A673 (cell line): ENCODE measurements around the gene LRP6. TPM values are rescaled to one million over a fixed set of nuclear protein-coding genes. Genes with fewer than 3 reads are reported as not detected.

Source experiments
- BruUV-seq: library from RNA; stranded (reverse); fragments of 400-500 nt; replicated peaks from 2 replicates; lab custom pipeline; 2021; lab: Mats Ljungman, UMichigan
- CTCF ChIA-PET: fragments of 300-600 bp; sonication (Branson Sonifier 250); formaldehyde crosslinking; loops from one replicate; lab custom pipeline; 2022; ENCODE audit warnings: antibody characterized with exemption; lab: Charles Lee
- POLR2A ChIA-PET: fragments of 300-600 bp; sonication (Branson Sonifier 250); formaldehyde crosslinking; loops from one replicate; lab custom pipeline; 2022; ENCODE audit warnings: antibody characterized with exemption; ENCODE audit not compliant: low non-redundant PET; lab: Charles Lee
- DNase-seq: peaks from one replicate; pipeline ENCODE4 v3.0.0-alpha.2; 2015; ENCODE audit warnings: low spot score
- H3K27ac ChIP-seq: fragments of 200-600 bp; sonication (generic); 2 replicates; pipeline ENCODE4 v1.5.1; 2016; ENCODE audit warnings: mixed run types, low read depth, mild to moderate bottlenecking, mixed read lengths, antibody characterized with exemption, low read length; ENCODE audit not compliant: poor library complexity, severe bottlenecking
- H3K27me3 ChIP-seq: fragments of 200-600 bp; sonication (generic); replicated peaks from 2 replicates; pipeline ENCODE4 v1.6.1; 2017; ENCODE audit warnings: mixed run types, low read depth, mild to moderate bottlenecking, mixed read lengths, antibody characterized with exemption, low read length; ENCODE audit not compliant: insufficient read depth, poor library complexity
- H3K36me3 ChIP-seq: fragments of 200-600 bp; sonication (generic); 2 replicates; pipeline ENCODE4 v1.6.1; 2016; ENCODE audit warnings: mixed run types, mild to moderate bottlenecking, mixed read lengths, antibody characterized with exemption, low read length; ENCODE audit not compliant: insufficient read depth, poor library complexity, severe bottlenecking
- H3K4me1 ChIP-seq: fragments of 200-600 bp; sonication (generic); 2 replicates; pipeline ENCODE4 v1.6.1; 2017; ENCODE audit warnings: mixed run types, mild to moderate bottlenecking, mixed read lengths, antibody characterized with exemption, low read length; ENCODE audit not compliant: insufficient read depth, poor library complexity, severe bottlenecking
- H3K4me3 ChIP-seq: fragments of 200-600 bp; sonication (generic); 2 replicates; pipeline ENCODE4 v1.5.1; 2016; ENCODE audit warnings: low read depth, mixed run types, mild to moderate bottlenecking, mixed read lengths, low read length; ENCODE audit not compliant: poor library complexity, severe bottlenecking
- H3K9me3 ChIP-seq: fragments of 200-600 bp; sonication (generic); 2 replicates; pipeline ENCODE4 v1.6.1; 2016; ENCODE audit warnings: mixed run types, low read depth, mild to moderate bottlenecking, mixed read lengths, antibody characterized with exemption, low read length; ENCODE audit not compliant: poor library complexity, severe bottlenecking
- CTCF ChIP-seq: fragments of 300-800, 200-600 bp; sonication (generic); conservative IDR thresholded peaks from 2 replicates; pipeline ENCODE4 v1.5.1; 2017; ENCODE audit warnings: low read depth, mild to moderate bottlenecking, antibody characterized with exemption, low read length, moderate library complexity, mixed read lengths
- EZH2 ChIP-seq: fragments of 200-600 bp; sonication (generic); IDR thresholded peaks from 2 replicates; pipeline ENCODE4 v1.6.1; 2017; ENCODE audit warnings: borderline replicate concordance, low read depth, mild to moderate bottlenecking, mixed read lengths, antibody characterized with exemption, low read length; ENCODE audit not compliant: poor library complexity, severe bottlenecking
- intact Hi-C: fragments of 100-400 bp; cut with micrococcal nuclease; formaldehyde crosslinking; loops from one replicate; pipeline ENCODE4 v1.10.0; 2022; ENCODE audit not compliant: unreplicated experiment
- total RNA-seq: library from RNA; stranded (reverse); gene quantifications from 2 replicates; pipeline ENCODE4 v1.2.3, GENCODE V29; 2021

The LRP6 gene
- total RNA-seq, 1 experiment from 2014 or later: 97.4 TPM

DNA sequence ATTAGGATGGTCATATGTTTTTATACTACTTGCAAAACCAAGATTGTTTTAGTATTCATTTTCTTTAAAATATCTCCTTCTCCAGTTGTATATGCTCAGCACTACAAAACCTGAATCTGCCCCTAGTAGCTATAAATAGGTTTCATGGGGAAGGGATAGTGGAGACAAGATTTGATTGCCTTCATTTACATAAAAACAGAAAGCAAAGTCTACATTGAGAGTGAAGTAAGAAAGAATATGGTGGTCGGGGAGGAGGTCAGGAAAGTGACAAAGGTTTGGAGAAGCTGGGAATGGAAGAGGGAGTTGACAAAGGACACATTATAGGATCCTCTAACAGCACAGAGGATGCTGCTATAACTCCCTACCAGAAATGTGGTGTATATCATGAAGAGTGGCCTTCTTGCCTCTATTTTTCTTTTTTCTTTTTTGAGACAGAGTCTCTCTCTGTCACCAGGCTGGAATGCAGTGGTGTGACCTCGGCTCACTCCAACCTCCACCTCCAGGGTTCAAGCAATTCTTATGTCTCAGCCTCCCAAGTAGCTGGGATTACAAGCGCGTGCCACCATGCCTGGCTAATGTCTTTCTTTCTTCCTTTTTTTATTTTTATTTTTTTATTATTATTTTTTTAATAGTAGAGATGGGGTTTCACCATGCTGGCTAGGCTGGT, 6.6 kb upstream of the LRP6 start:
- intact Hi-C loops: no loop called here
- CTCF ChIA-PET: interaction anchor here (0.7 kb wide), 1 partner anchor 13 kb away, joined by 6 read pairs; no protein-coding TSS in a partner anchor
- H3K4me1 ChIP-seq: peaks cover 4% of the 10 kb centered on the region

DNA sequence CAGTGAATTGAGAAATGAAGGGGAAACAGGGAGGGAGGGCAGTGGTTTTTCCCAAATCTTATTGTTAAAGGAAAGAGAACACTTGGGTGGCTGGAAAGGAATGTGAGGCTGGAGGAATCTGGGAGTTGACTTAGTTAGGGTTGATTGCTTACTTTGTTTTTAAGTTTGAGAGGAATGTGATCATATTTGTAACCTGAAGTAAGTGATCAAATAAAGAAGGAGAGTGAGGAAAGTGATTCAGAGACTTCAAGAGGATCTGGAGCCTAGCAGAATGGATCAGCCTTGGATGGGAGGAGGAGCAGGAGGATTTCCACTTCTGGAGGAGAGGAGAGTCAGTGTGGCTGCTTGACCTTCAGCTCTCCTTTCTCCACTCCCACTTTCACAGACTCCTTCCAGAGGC, 6.0 kb upstream of the LRP6 start:
- TF ChIP-seq EZH2 (no peak), CTCF (no peak)
- no peak for DNase-seq
- H3K27ac ChIP-seq: peak overlapping the region; percentile 35
- no peak overlapping the region for H3K4me3 ChIP-seq
- CTCF ChIA-PET: no interaction called here
- H3K36me3 ChIP-seq: no peaks in the 10 kb centered on the region
- H3K27me3 ChIP-seq: no peaks in the 10 kb centered on the region
- peaks cover 2% of the 10 kb centered on the region for H3K9me3 ChIP-seq
- intact Hi-C loops: no loop called here
- no TSS peak for BruUV-seq
- peaks cover 4% of the 10 kb centered on the region for H3K4me1 ChIP-seq
- POLR2A ChIA-PET: no interaction called here

More for the DNA sequence above, 6.6 kb upstream of the LRP6 start:
- Histone ChIP-seq H3K9me3 (peaks cover 5% of the 10 kb centered on the region), H3K27ac (peak overlapping the region; percentile 35), H3K27me3 (no peaks in the 10 kb centered on the region), H3K4me3 (no peak overlapping the region), H3K36me3 (no peaks in the 10 kb centered on the region)
- BruUV-seq: no TSS peak
- DNase-seq: no peak
- POLR2A ChIA-PET: no interaction called here
- TF ChIP-seq EZH2 (no peak), CTCF (no peak)

GRCh38 chr12:12270226-12270625, 3.4 kb upstream of the LRP6 start:
- intact Hi-C loops: no loop called here
- ChIA-PET POLR2A (no interaction called here), CTCF (no interaction called here)
- H3K27me3 ChIP-seq: no peaks in the 10 kb centered on the region
- no peak for DNase-seq
- H3K4me1 ChIP-seq: peaks cover 9% of the 10 kb centered on the region
- H3K27ac ChIP-seq: no peak overlapping the region
- no peak overlapping the region for H3K4me3 ChIP-seq
- no peaks in the 10 kb centered on the region for H3K9me3 ChIP-seq
- no TSS peak for BruUV-seq
- no peaks in the 10 kb centered on the region for H3K36me3 ChIP-seq
- TF ChIP-seq EZH2: no peak
- TF ChIP-seq CTCF: no peak
